HG03457 (cell line): ENCODE data around the gene EIF3I.

Experiments used
- ATAC-seq: cut with Tn5 transposase; IDR thresholded peaks from one replicate; pipeline ENCODE4 v1.9.1; 2021; ENCODE audit warnings: moderate number of reproducible peaks; ENCODE audit not compliant: unreplicated experiment

The EIF3I gene

GRCh38 chr1:32221980-32222755, at the start of gene EIF3I, which contains the start of gene TMEM234:
TSS of gene EIF3I (plus strand) at chr1:32222407. CDS start at chr1:32222442, 35 bp downstream.
TSS of gene TMEM234 (minus strand) at chr1:32222353. CDS start at chr1:32222322, 31 bp downstream.
- ATAC-seq, result peak; percentile 67

GRCh38 chr1:32172621-32173245, 49.5 kb upstream of the EIF3I start:
- no peak for ATAC-seq

GRCh38 chr1:32178380-32179192, 43.6 kb upstream of the EIF3I start:
- ATAC-seq, result no peak

- no peak for ATAC-seq
These were observed 43.1 kb upstream of the EIF3I start for GRCh38 chr1:32179193-32179442.

- ATAC-seq, result peak; percentile 60
These were observed 42.6 kb upstream of the EIF3I start, which contains the start of gene TXLNA for GRCh38 chr1:32179443-32180185. TSS of gene TXLNA (plus strand) at chr1:32179675. CDS start at chr1:32180346, 671 bp downstream.

GRCh38 chr1:32180186-32181060, 41.8 kb upstream of the EIF3I start:
- ATAC-seq, result no peak

GRCh38 chr1:32181065-32181464, 41.1 kb upstream of the EIF3I start:
- no peak for ATAC-seq

GRCh38 chr1:32181563-32181962, 40.6 kb upstream of the EIF3I start:
- no peak for ATAC-seq

GRCh38 chr1:32182060-32182459, 40.1 kb upstream of the EIF3I start:
- ATAC-seq, result no peak

GRCh38 chr1:32184650-32185049, 37.6 kb upstream of the EIF3I start:
- no peak for ATAC-seq

- no peak for ATAC-seq
These were observed 36.1 kb upstream of the EIF3I start for GRCh38 chr1:32186077-32186476.

GRCh38 chr1:32186491-32186890, 35.7 kb upstream of the EIF3I start:
- ATAC-seq, result no peak

- no peak for ATAC-seq
These were observed 34.4 kb upstream of the EIF3I start for GRCh38 chr1:32187850-32188249.

GRCh38 chr1:32192220-32192948, 29.8 kb upstream of the EIF3I start:
- no peak for ATAC-seq

- ATAC-seq, result no peak
These were observed 27.2 kb upstream of the EIF3I start for GRCh38 chr1:32194984-32195383.

GRCh38 chr1:32195531-32195930, 26.7 kb upstream of the EIF3I start:
- no peak for ATAC-seq

GRCh38 chr1:32195972-32196823, 26.0 kb upstream of the EIF3I start:
- ATAC-seq, result no peak

GRCh38 chr1:32197074-32197473, 25.1 kb upstream of the EIF3I start:
- ATAC-seq, result no peak
